Lung (tissue), 12 donors: ENCODE data around the gene COMMD6. TPM values are rescaled to one million over a fixed set of nuclear protein-coding genes. Genes with fewer than 3 reads are reported as not detected.

Experiments used
- ATAC-seq: fragments of 200-7000 bp; cut with Tn5 transposase; one replicate; pipeline ENCODE4 v1.9.1; 2020; ENCODE audit warnings: moderate number of reproducible peaks; ENCODE audit not compliant: insufficient read depth, low FRiP score
- DNase-seq, 3 donors: peaks; one replicate each; pipeline ENCODE4 v3.0.0-alpha.2; 2013 to 2017
- H3K27ac ChIP-seq, 2 donors: one replicate each; pipeline ENCODE4 v1.5.1; 2013; ENCODE audit warnings: mild to moderate bottlenecking in 2 of 2, moderate library complexity in 2 of 2, control low read depth in 1 of 2, inconsistent platforms in 1 of 2, low read depth in 1 of 2, low read length in 1 of 2
- H3K27me3 ChIP-seq, 3 donors: one replicate each; pipeline ENCODE4 v1.5.1; 2013; ENCODE audit warnings: low read length in 2 of 3; ENCODE audit not compliant: control insufficient read depth in 3 of 3, insufficient read depth in 3 of 3
- H3K36me3 ChIP-seq, 4 donors: one replicate each; pipeline ENCODE4 v1.5.1; 2013; ENCODE audit warnings: low read length in 4 of 4, mild to moderate bottlenecking in 1 of 4, moderate library complexity in 1 of 4; ENCODE audit not compliant: control insufficient read depth in 4 of 4, insufficient read depth in 4 of 4
- H3K4me1 ChIP-seq, 5 donors: one replicate each; pipeline ENCODE4 v1.5.1; 2013; ENCODE audit warnings: low read length in 5 of 5, mild to moderate bottlenecking in 2 of 5, moderate library complexity in 1 of 5; ENCODE audit not compliant: control insufficient read depth in 5 of 5, insufficient read depth in 5 of 5
- H3K4me3 ChIP-seq: one replicate; pipeline ENCODE4 v1.5.1; 2013; ENCODE audit warnings: mild to moderate bottlenecking, control low read depth, moderate library complexity
- H3K9ac ChIP-seq, 2 donors: one replicate each; pipeline ENCODE4 v1.5.1; 2013; ENCODE audit warnings: low read length in 2 of 2, control low read depth in 1 of 2; ENCODE audit not compliant: insufficient read depth in 1 of 2
- H3K9me3 ChIP-seq, 4 donors: one replicate each; pipeline ENCODE4 v1.5.1; 2013; ENCODE audit warnings: low read length in 3 of 4, mild to moderate bottlenecking in 1 of 4, moderate library complexity in 1 of 4; ENCODE audit not compliant: control insufficient read depth in 4 of 4, insufficient read depth in 3 of 4
- CTCF ChIP-seq: IDR thresholded peaks from 2 replicates; pipeline ENCODE4 v1.5.1; 2012; ENCODE audit warnings: mild to moderate bottlenecking; ENCODE audit errors: control extremely low read depth, extremely low read depth
- WGBS, 2 donors: extraction: QIAGEN DNeasy Blood & Tissue Kit; methylation state at CpG; one replicate each; pipeline ENCODE4 v1.1.7; 2013; 5-methylcytosine and 5-hydroxymethylcytosine counted together
- polyA plus RNA-seq, 2 donors: library from polyadenylated mRNA; stranded (reverse); fragments of 200-250 nt; gene quantifications; one replicate each; pipeline ENCODE4 v1.2.1, GENCODE V29; 2013
- total RNA-seq, 2 donors: library from RNA; depleted of rRNA in 1 of 2; stranded (reverse); fragments of >200 nt in 1 of 2; gene quantifications; one replicate each; pipeline ENCODE4 v1.2.1, GENCODE V29; 2014 to 2021
- donor health status: control.
- donor health status: control.
- donor health status: Bipolar disorder and iron deficiency.
- donor health status: healthy.
- donor health status: DM: yes; HTN: yes; CAD: no.

The COMMD6 gene
- total and polyA plus RNA-seq, 4 donors: 61.0 to 167 (median 79.9) TPM

GRCh38 chr13:75554981-75555380 lies 17.3 kb upstream of the COMMD6 start:
- 95 to 97% methylated on average over 3 of the region's 3 CpGs for whole genome bisulfite sequencing, 2 donors
- ATAC-seq: no peak
- no peak for DNase-seq

DNA sequence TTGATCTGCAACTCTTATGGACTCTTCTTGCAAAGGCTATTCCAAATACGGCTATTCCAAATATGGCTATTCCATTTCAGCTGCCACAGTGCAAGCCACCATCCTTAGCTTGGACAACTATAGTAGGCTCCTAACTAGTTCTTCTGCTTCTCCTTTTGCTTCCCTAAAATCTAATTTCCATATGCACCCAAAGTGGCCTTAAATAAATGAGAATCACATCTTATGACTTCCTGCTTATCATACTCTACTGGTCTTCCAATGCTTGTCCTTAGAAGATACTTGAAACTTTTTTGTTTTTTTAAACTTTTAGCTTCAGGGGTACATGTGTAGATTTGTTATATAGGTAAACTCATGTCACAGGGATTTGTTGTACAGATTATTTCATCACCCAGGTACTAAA lies 16.8 kb upstream of the COMMD6 start:
- no peak overlapping the region for H3K27ac ChIP-seq
- no peak overlapping the region for H3K4me3 ChIP-seq
- H3K9ac ChIP-seq: no peak overlapping the region
- no peak for DNase-seq
- H3K36me3 ChIP-seq: peaks cover 0 to 2% (median under 1%) of the 10 kb centered on the region in 4 donors
- 96% methylated on average over 1 of the region's 1 CpG for WGBS, 2 donors
- H3K9me3 ChIP-seq: no peaks in the 10 kb centered on the region
- peaks cover 1 to 12% (median 8%) of the 10 kb centered on the region in 5 donors for H3K4me1 ChIP-seq
- no peak for TF ChIP-seq CTCF
- no peaks in the 10 kb centered on the region for H3K27me3 ChIP-seq
- ATAC-seq: no peak

More at GRCh38 chr13:75554981-75555380, 17.3 kb upstream of the COMMD6 start:
- Histone ChIP-seq H3K36me3 (peaks cover 0 to 2% (median under 1%) of the 10 kb centered on the region in 4 donors), H3K9ac (no peak overlapping the region), H3K4me1 (peaks cover 1 to 10% (median 8%) of the 10 kb centered on the region in 5 donors), H3K9me3 (no peaks in the 10 kb centered on the region), H3K27me3 (no peaks in the 10 kb centered on the region), H3K4me3 (no peak overlapping the region), H3K27ac (no peak overlapping the region)
- no peak for TF ChIP-seq CTCF

DNA sequence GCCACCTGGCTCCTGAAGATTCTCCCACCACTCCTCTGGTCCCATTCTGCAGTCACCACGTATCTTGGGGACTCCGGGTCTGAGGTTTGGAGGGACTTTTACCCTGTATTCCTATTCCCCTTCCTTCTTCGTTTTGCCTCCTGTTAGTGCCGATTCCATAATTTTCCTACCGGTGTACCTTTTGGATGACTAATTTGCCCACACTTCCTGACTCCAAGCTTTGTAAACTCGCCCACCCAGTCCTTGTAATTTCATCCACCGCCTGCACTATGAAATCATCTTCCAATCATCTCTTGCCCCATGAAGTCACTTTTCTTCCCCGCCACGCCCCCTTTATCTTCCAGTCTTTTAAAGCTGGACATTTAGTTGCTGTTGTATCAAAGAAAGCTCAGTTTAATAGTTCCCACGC lies 12.5 kb upstream of the COMMD6 start:
- TF ChIP-seq CTCF: no peak
- no peak for ATAC-seq
- H3K9me3 ChIP-seq: no peaks in the 10 kb centered on the region
- peak overlapping the region; percentile 100 for H3K4me3 ChIP-seq
- peaks cover 0 to 2% (median 0%) of the 10 kb centered on the region in 4 donors for H3K36me3 ChIP-seq
- WGBS, 2 donors: 2 to 4% methylated on average over 10 of the region's 10 CpGs
- peak; percentile 56 to 67 (median 64) for DNase-seq
- peaks cover 1 to 18% (median 9%) of the 10 kb centered on the region in 5 donors for H3K4me1 ChIP-seq
- no peaks in the 10 kb centered on the region for H3K27me3 ChIP-seq
- peak overlapping the region in 1 of 2 donors; percentile 90 for H3K27ac ChIP-seq
- peak overlapping the region; percentile 55 to 71 for H3K9ac ChIP-seq
